ENCODE results near the gene PLAU. TPM values are rescaled to one million over a fixed set of nuclear protein-coding genes. Genes with fewer than 3 reads are reported as not detected.

PLAU gene
- total and polyA plus RNA-seq, 2 donors (not counting 3 experiments of a cell fraction or from before 2014, with no cell fraction given), result 23.6 to 34.9 TPM

- no peak for TF ChIP-seq JUN (IDR thresholded peaks at IDR 0.05; ENCODE audit: borderline replicate concordance, insufficient read depth, insufficient read length, low read depth)
- TF ChIP-seq POLR2AphosphoS5 (IDR thresholded peaks at IDR 0.05; ENCODE audit: insufficient read depth, low read depth, low read length), result no peak
- no peak for TF ChIP-seq GATA2 (IDR thresholded peaks at IDR 0.05; ENCODE audit: insufficient read depth, insufficient read length, low read depth, low read length)
- no peak for TF ChIP-seq EZH2 (IDR thresholded peaks at IDR 0.05; ENCODE audit: borderline replicate concordance, low read depth, low read length, severe bottlenecking)
- TF ChIP-seq, protein P1, sequence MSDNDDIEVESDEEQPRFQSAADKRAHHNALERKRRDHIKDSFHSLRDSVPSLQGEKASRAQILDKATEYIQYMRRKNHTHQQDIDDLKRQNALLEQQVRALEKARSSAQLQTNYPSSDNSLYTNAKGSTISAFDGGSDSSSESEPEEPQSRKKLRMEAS (IDR thresholded peaks at IDR 0.05; ENCODE audit: insufficient read depth, insufficient read length), result no peak
- no peak for TF ChIP-seq FOS (IDR thresholded peaks at IDR 0.05; ENCODE audit: borderline replicate concordance, insufficient read depth, low read length)
- no peak for TF ChIP-seq POLR2A (IDR thresholded peaks at IDR 0.05; ENCODE audit: low read depth, low read length)
- no peak for TF ChIP-seq MYC (IDR thresholded peaks at IDR 0.05; ENCODE audit: low read depth, low read length)
- TF ChIP-seq, protein P2, sequence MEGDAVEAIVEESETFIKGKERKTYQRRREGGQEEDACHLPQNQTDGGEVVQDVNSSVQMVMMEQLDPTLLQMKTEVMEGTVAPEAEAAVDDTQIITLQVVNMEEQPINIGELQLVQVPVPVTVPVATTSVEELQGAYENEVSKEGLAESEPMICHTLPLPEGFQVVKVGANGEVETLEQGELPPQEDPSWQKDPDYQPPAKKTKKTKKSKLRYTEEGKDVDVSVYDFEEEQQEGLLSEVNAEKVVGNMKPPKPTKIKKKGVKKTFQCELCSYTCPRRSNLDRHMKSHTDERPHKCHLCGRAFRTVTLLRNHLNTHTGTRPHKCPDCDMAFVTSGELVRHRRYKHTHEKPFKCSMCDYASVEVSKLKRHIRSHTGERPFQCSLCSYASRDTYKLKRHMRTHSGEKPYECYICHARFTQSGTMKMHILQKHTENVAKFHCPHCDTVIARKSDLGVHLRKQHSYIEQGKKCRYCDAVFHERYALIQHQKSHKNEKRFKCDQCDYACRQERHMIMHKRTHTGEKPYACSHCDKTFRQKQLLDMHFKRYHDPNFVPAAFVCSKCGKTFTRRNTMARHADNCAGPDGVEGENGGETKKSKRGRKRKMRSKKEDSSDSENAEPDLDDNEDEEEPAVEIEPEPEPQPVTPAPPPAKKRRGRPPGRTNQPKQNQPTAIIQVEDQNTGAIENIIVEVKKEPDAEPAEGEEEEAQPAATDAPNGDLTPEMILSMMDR (IDR thresholded peaks at IDR 0.05; ENCODE audit: extremely low read depth in 1 of 2, insufficient read depth in 1 of 2, low read depth in 1 of 2, low read length in 2 of 2), result no peak
- no peak for DNase-seq (ENCODE audit: low read depth, low spot score)
- POLR2A ChIA-PET, result no interaction called here
Observed at GRCh38 chr10:73920089-73920488, 9.2 kb downstream of the PLAU start.

More at GRCh38 chr10:73920089-73920488, 9.2 kb downstream of the PLAU start:
- H4K20me1 ChIP-seq (replicated peaks; ENCODE audit: control insufficient read depth, extremely low read depth, insufficient read depth, low read length), result no peaks in the 10 kb centered on the region
- no peaks in the 10 kb centered on the region for H3K4me1 ChIP-seq (ENCODE audit: control insufficient read depth, extremely low read depth, insufficient read depth, low read length)
- H3K27me3 ChIP-seq (ENCODE audit: control insufficient read depth in 2 of 2, insufficient read depth in 2 of 2, low read length in 2 of 2), result no peaks in the 10 kb centered on the region
- intact Hi-C loops (cut with micrococcal nuclease), result no loop called here
- H3K4me2 ChIP-seq (ENCODE audit: insufficient read depth, low read length), result no peak overlapping the region
- H3K9me3 ChIP-seq (replicated peaks; ENCODE audit: control insufficient read depth, insufficient read depth, low read length), result no peaks in the 10 kb centered on the region
- no peak overlapping the region for H3K9ac ChIP-seq (replicated peaks; ENCODE audit: extremely low read depth, insufficient read depth, low read length)
- H3K9me1 ChIP-seq (replicated peaks; ENCODE audit: control insufficient read depth, extremely low read depth, insufficient read depth, low read length), result no peaks in the 10 kb centered on the region
- H3K4me3 ChIP-seq (replicated peaks in 1 of 3; ENCODE audit: insufficient read depth in 1 of 3, low read depth in 1 of 3, low read length in 3 of 3), result no peak overlapping the region
- peak overlapping the region; percentile 2 for H2AFZ ChIP-seq (ENCODE audit: low read depth, low read length)
- FAIRE-seq, result no peak
- H3K27ac ChIP-seq (ENCODE audit: insufficient read depth, low read depth, low read length), result no peak overlapping the region
- CTCF ChIA-PET, result interaction anchor here (1.0 to 8.3 kb wide), 5 partner anchors 8 to 33 kb away, joined by 3 to 43 read pairs (median 3); partner anchors contain the start of gene PLAU
- no peaks in the 10 kb centered on the region for H3K79me2 ChIP-seq (ENCODE audit: control insufficient read depth, insufficient read depth, low read length)
- no TSS peak for BruUV-seq (replicated peaks)
- dilution Hi-C loops (cut with MboI; ENCODE audit: extremely low pct_ligation_motif_present, low sequenced_read_pairs), result no loop called here
- peaks cover 6 to 8% of the 10 kb centered on the region in 2 experiments for H3K36me3 ChIP-seq (ENCODE audit: control insufficient read depth in 2 of 2, extremely low read depth in 1 of 2, insufficient read depth in 2 of 2, low read length in 2 of 2)
